AG04449 (cell line): ENCODE results near the gene USP15.

ENCODE experiments used
- CTCF ChIA-PET: fragments of 350-600 bp; formaldehyde crosslinking; extraction: SDS; loops from one replicate; lab custom pipeline; 2021; ENCODE audit warnings: antibody characterized with exemption; lab: Yijun Ruan, JAX
- POLR2A ChIA-PET: fragments of 400-600, 350-600 bp; formaldehyde crosslinking; extraction: SDS; loops from one replicate; lab custom pipeline; 2020; ENCODE audit warnings: antibody characterized with exemption, inconsistent platforms; lab: Yijun Ruan, JAX
- DNase-seq: peaks from one replicate; pipeline ENCODE4 v3.0.0-alpha.2; 2010; ENCODE audit warnings: low read depth, low spot score
- H3K4me3 ChIP-seq: 2 replicates; pipeline ENCODE4 v1.5.1; 2011; ENCODE audit warnings: low read depth, mild to moderate bottlenecking, control low read depth, low read length
- TF ChIP-seq, protein P1 (sequence below): IDR thresholded peaks from one replicate; pipeline ENCODE4 v1.5.1; 2011; ENCODE audit warnings: mild to moderate bottlenecking, moderate library complexity, low read length, control low read depth, inconsistent platforms; ENCODE audit not compliant: insufficient read depth; ENCODE audit errors: missing control alignments

The USP15 gene

DNA sequence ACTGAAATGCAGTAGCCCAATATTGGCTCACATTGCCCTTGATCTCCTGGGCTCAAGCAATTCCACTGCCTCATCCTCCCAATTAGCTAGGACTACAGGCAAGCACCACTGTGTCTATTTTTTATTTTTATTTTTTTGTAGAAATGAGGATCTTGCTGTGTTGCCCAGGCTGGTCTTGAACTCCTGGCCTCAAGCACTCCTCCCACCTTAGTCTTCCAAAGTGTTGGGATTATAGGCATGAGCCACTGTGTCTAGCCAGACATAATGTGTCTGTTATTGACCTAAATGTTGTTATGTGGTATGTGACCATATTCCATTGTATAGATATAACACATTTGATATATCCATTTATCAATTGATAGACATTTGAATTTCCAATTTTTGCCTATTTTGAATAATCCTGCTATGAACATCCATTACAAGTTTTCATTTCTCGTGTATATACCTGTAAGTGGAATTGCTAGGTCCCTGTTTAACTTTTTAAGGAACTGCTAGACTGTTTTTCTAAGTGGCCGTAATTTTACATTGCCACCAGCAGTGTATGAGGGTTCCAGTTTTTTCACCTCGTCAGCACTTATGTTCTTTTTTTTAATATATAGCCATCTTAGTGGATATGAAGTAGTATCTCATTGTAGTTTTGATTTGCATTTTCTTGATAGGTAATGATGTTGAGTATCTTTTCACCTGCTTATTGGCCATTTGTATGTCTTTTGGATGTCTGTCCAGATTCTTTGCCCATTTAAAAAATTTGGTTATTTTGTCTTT, 9.4 kb downstream of the USP15 start:
- POLR2A ChIA-PET = no interaction called here
- CTCF ChIA-PET = no interaction called here
- DNase-seq = no peak
- H3K4me3 ChIP-seq = no peak overlapping the region
- TF ChIP-seq, protein P1, sequence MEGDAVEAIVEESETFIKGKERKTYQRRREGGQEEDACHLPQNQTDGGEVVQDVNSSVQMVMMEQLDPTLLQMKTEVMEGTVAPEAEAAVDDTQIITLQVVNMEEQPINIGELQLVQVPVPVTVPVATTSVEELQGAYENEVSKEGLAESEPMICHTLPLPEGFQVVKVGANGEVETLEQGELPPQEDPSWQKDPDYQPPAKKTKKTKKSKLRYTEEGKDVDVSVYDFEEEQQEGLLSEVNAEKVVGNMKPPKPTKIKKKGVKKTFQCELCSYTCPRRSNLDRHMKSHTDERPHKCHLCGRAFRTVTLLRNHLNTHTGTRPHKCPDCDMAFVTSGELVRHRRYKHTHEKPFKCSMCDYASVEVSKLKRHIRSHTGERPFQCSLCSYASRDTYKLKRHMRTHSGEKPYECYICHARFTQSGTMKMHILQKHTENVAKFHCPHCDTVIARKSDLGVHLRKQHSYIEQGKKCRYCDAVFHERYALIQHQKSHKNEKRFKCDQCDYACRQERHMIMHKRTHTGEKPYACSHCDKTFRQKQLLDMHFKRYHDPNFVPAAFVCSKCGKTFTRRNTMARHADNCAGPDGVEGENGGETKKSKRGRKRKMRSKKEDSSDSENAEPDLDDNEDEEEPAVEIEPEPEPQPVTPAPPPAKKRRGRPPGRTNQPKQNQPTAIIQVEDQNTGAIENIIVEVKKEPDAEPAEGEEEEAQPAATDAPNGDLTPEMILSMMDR = no peak

DNA sequence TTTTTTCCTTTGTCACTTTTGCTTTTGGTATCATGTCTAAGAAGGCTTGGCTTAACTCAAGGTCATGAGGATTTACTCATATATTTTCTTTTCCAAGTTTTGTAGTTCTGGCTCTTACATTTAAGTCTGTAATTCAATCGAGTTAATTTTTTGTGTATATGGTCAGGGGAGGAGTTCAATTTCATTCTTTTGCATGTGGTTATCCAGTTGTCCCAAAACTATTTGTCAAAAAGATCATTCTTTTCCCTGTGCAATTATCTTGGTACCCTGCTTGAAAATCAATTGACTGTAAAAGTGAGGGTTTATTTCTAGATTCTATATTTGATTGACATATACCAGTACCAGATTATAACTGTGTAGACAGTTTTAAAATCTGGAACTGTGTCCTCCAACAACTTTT, 10.2 kb downstream of the USP15 start:
- H3K4me3 ChIP-seq = no peak overlapping the region
- POLR2A ChIA-PET = no interaction called here
- TF ChIP-seq, protein P1 = no peak
- CTCF ChIA-PET = no interaction called here
- DNase-seq = no peak

DNA sequence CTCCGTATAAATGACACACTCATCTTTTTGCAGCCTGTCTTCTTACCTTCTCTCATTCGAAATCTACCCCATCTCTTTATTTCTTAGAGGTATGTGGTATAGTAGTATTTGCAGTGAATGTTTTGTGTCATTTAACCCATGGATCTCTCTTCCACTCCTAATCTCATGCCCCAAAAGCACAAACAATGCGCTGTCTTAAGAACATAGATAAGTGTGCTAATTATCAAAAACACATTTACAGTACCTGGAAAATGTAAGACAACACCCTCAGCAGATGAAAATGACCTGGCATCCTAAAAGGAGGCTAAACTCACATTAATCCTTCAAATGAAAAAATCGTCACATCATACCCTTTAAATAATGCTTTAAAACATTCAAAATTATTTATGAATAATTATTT, 10.7 kb downstream of the USP15 start:
- H3K4me3 ChIP-seq = no peak overlapping the region
- ChIA-PET POLR2A (no interaction called here), CTCF (no interaction called here)
- DNase-seq = no peak
- TF ChIP-seq, protein P1 = no peak

DNA sequence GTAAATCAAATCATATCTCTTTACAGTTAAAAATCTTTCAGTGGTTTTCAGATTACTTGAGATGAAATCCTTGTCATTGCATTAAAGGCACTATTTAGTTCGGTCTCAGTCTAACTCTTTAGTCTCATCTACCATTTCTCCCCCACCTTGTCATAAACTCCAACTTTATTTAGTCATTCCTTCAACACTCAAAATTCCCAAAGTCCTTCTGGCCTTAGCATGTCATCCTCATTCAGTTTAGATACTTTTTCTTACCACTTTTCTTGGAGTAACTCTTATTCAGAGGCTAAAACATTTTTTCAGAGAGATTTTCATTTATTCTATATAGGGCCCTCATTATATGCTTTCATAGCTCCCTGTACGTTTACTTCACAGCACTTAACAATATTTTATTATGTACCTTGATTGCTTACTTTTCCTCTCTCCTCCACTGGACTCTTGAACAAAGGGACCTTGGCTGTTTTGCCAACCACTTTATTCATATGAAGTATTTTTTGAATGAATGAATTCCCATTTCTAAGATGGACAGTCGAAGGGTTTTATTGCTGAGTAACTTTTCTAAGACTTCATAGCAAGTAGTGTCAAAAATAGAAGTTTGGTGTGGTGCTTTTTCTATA, 12.8 kb downstream of the USP15 start:
- no peak overlapping the region for H3K4me3 ChIP-seq
- TF ChIP-seq, protein P1 = no peak
- ChIA-PET CTCF (interaction anchor here (0.9 kb wide), 1 partner anchor 15 kb away, joined by 3 read pairs; no protein-coding TSS in a partner anchor), POLR2A (no interaction called here)
- DNase-seq = no peak

DNA sequence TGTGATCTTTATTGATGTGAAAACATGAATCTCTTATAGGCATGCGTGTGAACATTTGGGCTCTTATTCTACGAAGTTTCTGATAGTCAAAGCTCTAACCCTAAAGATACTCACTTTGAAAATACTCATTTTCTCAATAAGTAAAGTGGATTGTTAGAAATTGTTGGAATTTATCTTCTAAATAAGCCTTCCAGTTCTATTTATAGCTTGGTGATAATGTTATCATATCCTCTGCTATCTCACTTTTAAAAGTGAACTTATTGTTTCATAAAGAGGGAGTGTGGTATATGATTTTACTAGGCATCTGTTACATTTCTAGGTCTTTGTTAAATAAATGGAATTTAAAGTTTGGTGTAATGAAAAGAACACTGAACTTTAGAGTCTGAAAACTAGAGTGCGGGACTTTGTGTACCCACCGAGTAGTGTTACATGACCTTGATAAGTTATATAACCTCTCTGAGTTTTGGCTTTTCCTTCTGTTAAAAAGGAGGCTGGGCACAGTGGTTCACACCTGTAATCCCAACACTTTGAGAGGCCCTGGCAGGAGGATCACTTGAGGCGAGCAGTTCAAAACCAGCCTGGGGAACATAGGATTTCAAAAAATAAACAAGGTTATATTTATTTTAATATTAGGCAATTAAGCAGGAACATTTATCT, 13.6 kb downstream of the USP15 start:
- ChIA-PET CTCF (no interaction called here), POLR2A (no interaction called here)
- DNase-seq = no peak
- TF ChIP-seq, protein P1 = no peak
- no peak overlapping the region for H3K4me3 ChIP-seq

GRCh38 chr12:62278022-62278421, 17.8 kb downstream of the USP15 start:
- TF ChIP-seq, protein P1 = no peak
- ChIA-PET CTCF (interaction anchor here (1.6 kb wide), 1 partner anchor 18 kb away, joined by 4 read pairs; the partner anchor contains the start of gene USP15), POLR2A (no interaction called here)
- no peak overlapping the region for H3K4me3 ChIP-seq
- DNase-seq = no peak
